ENCODE data around the gene WFDC11. TPM values are rescaled to one million over a fixed set of nuclear protein-coding genes. Genes with fewer than 3 reads are reported as not detected.

WFDC11 gene
- polyA plus RNA-seq, 1 donor (not counting 4 experiments of a cell fraction or from before 2014, with no cell fraction given): not detected

DNA sequence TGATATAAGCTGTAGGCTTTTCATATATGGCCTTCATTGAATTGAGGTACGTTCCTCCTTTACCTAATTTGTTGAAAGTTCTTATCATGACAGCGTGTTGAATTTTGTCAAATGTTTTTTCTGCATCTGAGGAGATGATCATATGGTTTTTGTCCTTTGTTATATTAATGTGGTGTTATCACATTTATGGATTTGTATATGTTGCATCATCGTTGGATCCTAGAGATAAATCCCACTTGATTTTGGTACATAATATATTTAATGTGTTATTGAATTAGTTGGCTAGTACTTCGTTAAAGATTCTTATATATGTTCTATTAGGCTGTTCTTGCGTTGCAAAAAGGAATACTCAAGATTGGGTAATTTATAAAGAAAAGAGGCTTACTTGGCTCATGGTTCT lies 30.4 kb downstream of the WFDC11 start:
- no peak overlapping the region for H3K4me2 ChIP-seq (ENCODE audit: control insufficient read depth, extremely low read depth, insufficient read depth, low read depth, low read length)

DNA sequence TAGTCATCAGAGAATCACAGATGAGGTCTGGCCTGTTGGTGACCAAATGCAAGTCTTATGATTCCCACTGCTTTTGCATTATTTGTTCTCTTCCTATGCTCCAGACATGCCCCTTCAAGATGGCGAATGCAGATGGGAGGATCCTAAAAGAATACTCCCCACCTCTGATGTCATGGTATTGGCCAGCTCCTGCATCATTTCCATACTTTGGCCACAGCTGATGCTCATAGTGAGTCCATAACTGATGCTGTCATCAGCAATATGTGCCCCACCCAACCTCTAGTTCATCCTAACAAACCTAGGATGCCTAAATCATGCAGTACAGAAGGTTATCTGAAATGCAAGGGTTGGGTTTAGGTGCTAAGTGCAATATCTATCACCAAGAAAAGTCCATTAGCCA lies 33.5 kb downstream of the WFDC11 start:
- Histone ChIP-seq H3K27ac (ENCODE audit: control insufficient read depth, insufficient read depth, low read length) (no peak overlapping the region), H3K36me3 (ENCODE audit: control insufficient read depth in 2 of 2, extremely low read depth in 1 of 2, insufficient read depth in 2 of 2, low read length in 2 of 2) (no peaks in the 10 kb centered on the region), H4K20me1 (ENCODE audit: control insufficient read depth, extremely low read depth, insufficient read depth, low read length) (no peaks in the 10 kb centered on the region), H3K9ac (ENCODE audit: control insufficient read depth, extremely low read depth, insufficient read depth, low read length) (no peak overlapping the region), H3K4me2 (ENCODE audit: control insufficient read depth, extremely low read depth, insufficient read depth, low read depth, low read length) (no peak overlapping the region), H3K9me1 (ENCODE audit: control insufficient read depth, extremely low read depth, insufficient read depth, low read length) (no peaks in the 10 kb centered on the region), H2AFZ (ENCODE audit: control insufficient read depth, low read length) (no peak overlapping the region), H3K4me3 (ENCODE audit: control insufficient read depth in 2 of 3, extremely low read depth in 1 of 3, insufficient read depth in 2 of 3, low read depth in 1 of 3, low read length in 3 of 3) (no peak overlapping the region), H3K4me1 (ENCODE audit: control insufficient read depth, extremely low read depth, insufficient read depth, low read length) (no peaks in the 10 kb centered on the region), H3K79me2 (ENCODE audit: control insufficient read depth, insufficient read depth, low read length) (no peaks in the 10 kb centered on the region), H3K9me3 (ENCODE audit: control insufficient read depth, low read depth, low read length) (no peaks in the 10 kb centered on the region), H3K27me3 (ENCODE audit: control insufficient read depth, extremely low read depth, insufficient read depth, low read length) (no peaks in the 10 kb centered on the region)
- DNase-seq (ENCODE audit: low read depth, low spot score) (no peak), FAIRE-seq (no peak)
- TF ChIP-seq, protein P1, sequence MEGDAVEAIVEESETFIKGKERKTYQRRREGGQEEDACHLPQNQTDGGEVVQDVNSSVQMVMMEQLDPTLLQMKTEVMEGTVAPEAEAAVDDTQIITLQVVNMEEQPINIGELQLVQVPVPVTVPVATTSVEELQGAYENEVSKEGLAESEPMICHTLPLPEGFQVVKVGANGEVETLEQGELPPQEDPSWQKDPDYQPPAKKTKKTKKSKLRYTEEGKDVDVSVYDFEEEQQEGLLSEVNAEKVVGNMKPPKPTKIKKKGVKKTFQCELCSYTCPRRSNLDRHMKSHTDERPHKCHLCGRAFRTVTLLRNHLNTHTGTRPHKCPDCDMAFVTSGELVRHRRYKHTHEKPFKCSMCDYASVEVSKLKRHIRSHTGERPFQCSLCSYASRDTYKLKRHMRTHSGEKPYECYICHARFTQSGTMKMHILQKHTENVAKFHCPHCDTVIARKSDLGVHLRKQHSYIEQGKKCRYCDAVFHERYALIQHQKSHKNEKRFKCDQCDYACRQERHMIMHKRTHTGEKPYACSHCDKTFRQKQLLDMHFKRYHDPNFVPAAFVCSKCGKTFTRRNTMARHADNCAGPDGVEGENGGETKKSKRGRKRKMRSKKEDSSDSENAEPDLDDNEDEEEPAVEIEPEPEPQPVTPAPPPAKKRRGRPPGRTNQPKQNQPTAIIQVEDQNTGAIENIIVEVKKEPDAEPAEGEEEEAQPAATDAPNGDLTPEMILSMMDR (optimal IDR thresholded peaks at IDR 0.05 in 1 of 3, IDR thresholded peaks at IDR 0.05 in 1 of 3, conservative IDR thresholded peaks at IDR 0.05 in 1 of 3; ENCODE audit: extremely low read depth in 1 of 3, insufficient read depth in 2 of 3, low read length in 3 of 3): no peak
- TF ChIP-seq EZH2 (IDR thresholded peaks at IDR 0.05; ENCODE audit: low read length): no peak
- dilution Hi-C loops (cut with MboI; ENCODE audit: extremely low pct_ligation_motif_present, low sequenced_read_pairs): no loop called here

More for the DNA sequence above, 30.4 kb downstream of the WFDC11 start:
- no peak overlapping the region for H3K9ac ChIP-seq (ENCODE audit: control insufficient read depth, extremely low read depth, insufficient read depth, low read length)
- H3K27ac ChIP-seq (ENCODE audit: control insufficient read depth, insufficient read depth, low read length): no peak overlapping the region
- no peaks in the 10 kb centered on the region for H3K36me3 ChIP-seq (ENCODE audit: control insufficient read depth in 2 of 2, extremely low read depth in 1 of 2, insufficient read depth in 2 of 2, low read length in 2 of 2)
- H3K27me3 ChIP-seq (ENCODE audit: control insufficient read depth, extremely low read depth, insufficient read depth, low read length): no peaks in the 10 kb centered on the region
- no peaks in the 10 kb centered on the region for H3K9me3 ChIP-seq (ENCODE audit: control insufficient read depth, low read depth, low read length)
- DNase-seq (ENCODE audit: low read depth, low spot score) (no peak), FAIRE-seq (no peak)
- H4K20me1 ChIP-seq (ENCODE audit: control insufficient read depth, extremely low read depth, insufficient read depth, low read length): no peaks in the 10 kb centered on the region
- no peak for TF ChIP-seq EZH2 (IDR thresholded peaks at IDR 0.05; ENCODE audit: low read length)
- TF ChIP-seq, protein P1 (optimal IDR thresholded peaks at IDR 0.05 in 1 of 3, IDR thresholded peaks at IDR 0.05 in 1 of 3, conservative IDR thresholded peaks at IDR 0.05 in 1 of 3; ENCODE audit: extremely low read depth in 1 of 3, insufficient read depth in 2 of 3, low read length in 3 of 3): no peak
- H3K4me1 ChIP-seq (ENCODE audit: control insufficient read depth, extremely low read depth, insufficient read depth, low read length): no peaks in the 10 kb centered on the region
- dilution Hi-C loops (cut with MboI; ENCODE audit: extremely low pct_ligation_motif_present, low sequenced_read_pairs): no loop called here
- H3K79me2 ChIP-seq (ENCODE audit: control insufficient read depth, insufficient read depth, low read length): no peaks in the 10 kb centered on the region
- H3K9me1 ChIP-seq (ENCODE audit: control insufficient read depth, extremely low read depth, insufficient read depth, low read length): no peaks in the 10 kb centered on the region
- no peak overlapping the region for H3K4me3 ChIP-seq (ENCODE audit: control insufficient read depth in 2 of 3, extremely low read depth in 1 of 3, insufficient read depth in 2 of 3, low read depth in 1 of 3, low read length in 3 of 3)
- no peak overlapping the region for H2AFZ ChIP-seq (ENCODE audit: control insufficient read depth, low read length)
